Left cardiac atrium (tissue), 4 donors: ENCODE data around the gene GARIN5A. TPM values are rescaled to one million over a fixed set of nuclear protein-coding genes. Genes with fewer than 3 reads are reported as not detected.

Experiments used
- ATAC-seq, 2 donors: fragments of 200-7000 bp; cut with Tn5 transposase; one replicate each; pipeline ENCODE4 v1.9.1; 2020; ENCODE audit warnings: mild to moderate bottlenecking in 2 of 2, moderate library complexity in 2 of 2
- DNase-seq: peaks from one replicate; pipeline ENCODE4 v3.0.0-alpha.2; 2020
- intact Hi-C, 2 donors: fragments of 100-400 bp; cut with DNase I; formaldehyde crosslinking; loops; one replicate each; pipeline versions ENCODE4 v1.14.1 to v1.15.1; 2022 to 2023
- total RNA-seq, 2 donors: library from RNA; stranded (reverse); fragmentation: NEBNext Ultra II Directional; extraction: Animal tissue kit (Norgen Biotek cat#: 25700); gene quantifications; one replicate each; pipeline ENCODE4 v1.2.1, GENCODE V29; 2021
- donor health status: DM: no; HTN: yes; CAD: no.
- donor health status: DM: no; HTN: yes; CAD: no; lungs with severe emphysema.
- donor health status: DM: yes; HTN: yes; CAD: no.
- donor health status: Dilated cardiomyopathy.

The GARIN5A gene
- total RNA-seq, 2 donors from 2014 or later: 1.4 to 1.5 TPM

- DNase-seq: no peak
- ATAC-seq: no peak
- intact Hi-C loops: no loop called here
Observed at GRCh38 chr19:50492303-50493052, 15.8 kb upstream of the GARIN5A start.

- intact Hi-C loops: no loop called here
- ATAC-seq (no peak), DNase-seq (no peak)
Observed at GRCh38 chr19:50490991-50491472, 14.4 kb upstream of the GARIN5A start.

- intact Hi-C loops: no loop called here
- no peak for ATAC-seq
- no peak for DNase-seq
Observed at GRCh38 chr19:50490411-50490811, 13.8 kb upstream of the GARIN5A start.

- no peak for DNase-seq
- peak in 1 of 2 donors; percentile 6 for ATAC-seq
- intact Hi-C loops: no loop called here
Observed at GRCh38 chr19:50489461-50490011, 12.9 kb upstream of the GARIN5A start.

- DNase-seq (no peak), ATAC-seq (peak in 1 of 2 donors; percentile 19)
- intact Hi-C loops: no loop called here
Observed at GRCh38 chr19:50488389-50489194, 11.9 kb upstream of the GARIN5A start.

- ATAC-seq (no peak), DNase-seq (no peak)
- intact Hi-C loops: no loop called here
Observed at GRCh38 chr19:50486823-50487515, 10.3 kb upstream of the GARIN5A start.

- DNase-seq: no peak
- intact Hi-C loops: no loop called here
- no peak for ATAC-seq
Observed at GRCh38 chr19:50485284-50485955, 8.8 kb upstream of the GARIN5A start.

- DNase-seq (no peak), ATAC-seq (no peak)
- intact Hi-C loops: no loop called here
Observed at GRCh38 chr19:50482916-50483315, 6.3 kb upstream of the GARIN5A start.

GRCh38 chr19:50482271-50482855, 5.7 kb upstream of the GARIN5A start:
- no peak for DNase-seq
- intact Hi-C loops: no loop called here
- no peak for ATAC-seq

- ATAC-seq (no peak), DNase-seq (no peak)
- intact Hi-C loops: no loop called here
Observed at GRCh38 chr19:50481351-50482149, 4.9 kb upstream of the GARIN5A start.

- intact Hi-C loops: no loop called here
- ATAC-seq (no peak), DNase-seq (no peak)
Observed at GRCh38 chr19:50480281-50481111, 3.8 kb upstream of the GARIN5A start.

GRCh38 chr19:50479761-50480251, 3.2 kb upstream of the GARIN5A start:
- no peak for ATAC-seq
- intact Hi-C loops: no loop called here
- DNase-seq: no peak

GRCh38 chr19:50478901-50479715, 2.5 kb upstream of the GARIN5A start:
- ATAC-seq (no peak), DNase-seq (no peak)
- intact Hi-C loops: no loop called here

- DNase-seq (no peak), ATAC-seq (no peak)
- intact Hi-C loops: no loop called here
Observed at GRCh38 chr19:50477751-50478515, 1.3 kb upstream of the GARIN5A start.

- intact Hi-C loops: no loop called here
- no peak for DNase-seq
- no peak for ATAC-seq
Observed at GRCh38 chr19:50476907-50477238, 225 bp upstream of the GARIN5A start.
